Measurements from ENCODE around the gene RUNX2.
"Not testable (repeated sequence)": the region's sequence is repeated elsewhere in the genome, so short reads cannot be mapped to it uniquely, and the experiment has no call there.

GRCh38 chr6:45560321-45560820 is 232.2 kb downstream of the RUNX2 start:
- TF ChIP-seq, protein P1, sequence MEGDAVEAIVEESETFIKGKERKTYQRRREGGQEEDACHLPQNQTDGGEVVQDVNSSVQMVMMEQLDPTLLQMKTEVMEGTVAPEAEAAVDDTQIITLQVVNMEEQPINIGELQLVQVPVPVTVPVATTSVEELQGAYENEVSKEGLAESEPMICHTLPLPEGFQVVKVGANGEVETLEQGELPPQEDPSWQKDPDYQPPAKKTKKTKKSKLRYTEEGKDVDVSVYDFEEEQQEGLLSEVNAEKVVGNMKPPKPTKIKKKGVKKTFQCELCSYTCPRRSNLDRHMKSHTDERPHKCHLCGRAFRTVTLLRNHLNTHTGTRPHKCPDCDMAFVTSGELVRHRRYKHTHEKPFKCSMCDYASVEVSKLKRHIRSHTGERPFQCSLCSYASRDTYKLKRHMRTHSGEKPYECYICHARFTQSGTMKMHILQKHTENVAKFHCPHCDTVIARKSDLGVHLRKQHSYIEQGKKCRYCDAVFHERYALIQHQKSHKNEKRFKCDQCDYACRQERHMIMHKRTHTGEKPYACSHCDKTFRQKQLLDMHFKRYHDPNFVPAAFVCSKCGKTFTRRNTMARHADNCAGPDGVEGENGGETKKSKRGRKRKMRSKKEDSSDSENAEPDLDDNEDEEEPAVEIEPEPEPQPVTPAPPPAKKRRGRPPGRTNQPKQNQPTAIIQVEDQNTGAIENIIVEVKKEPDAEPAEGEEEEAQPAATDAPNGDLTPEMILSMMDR (conservative IDR thresholded peaks at IDR 0.05; ENCODE audit: low read length): not testable (repeated sequence)
- not testable (repeated sequence) for TF ChIP-seq EZH2phosphoT487 (IDR thresholded peaks at IDR 0.05; ENCODE audit: borderline replicate concordance, low read depth, low read length)

Measured in OCI-LY7 (cell line).